Muscle layer of duodenum (tissue), 2 donors: ENCODE data around the gene TYW1.
"Not testable (repeated sequence)": the region's sequence is repeated elsewhere in the genome, so short reads cannot be mapped to it uniquely, and the experiment has no call there.

Source experiments
- H3K27ac ChIP-seq: one replicate; pipeline ENCODE4 v1.7.0; 2013; ENCODE audit warnings: mild to moderate bottlenecking, low read length
- H3K27me3 ChIP-seq: one replicate; pipeline ENCODE4 v1.7.0; 2013; ENCODE audit warnings: low read depth, mild to moderate bottlenecking, control low read depth, low read length
- H3K36me3 ChIP-seq, 2 donors: one replicate each; pipeline ENCODE4 v1.7.0; 2013; ENCODE audit warnings: low read length in 2 of 2, control low read depth in 1 of 2, mild to moderate bottlenecking in 1 of 2; ENCODE audit not compliant: insufficient read depth in 2 of 2, control insufficient read depth in 1 of 2
- H3K4me1 ChIP-seq, 2 donors: one replicate each; pipeline ENCODE4 v1.7.0; 2013; ENCODE audit warnings: low read length in 2 of 2, mild to moderate bottlenecking in 2 of 2, control low read depth in 1 of 2, moderate library complexity in 1 of 2; ENCODE audit not compliant: insufficient read depth in 2 of 2, control insufficient read depth in 1 of 2
- H3K4me3 ChIP-seq, 2 donors: one replicate each; pipeline ENCODE4 v1.7.0; 2013; ENCODE audit warnings: low read length in 2 of 2, low read depth in 1 of 2, mild to moderate bottlenecking in 1 of 2
- H3K9me3 ChIP-seq, 2 donors: one replicate each; pipeline ENCODE4 v1.7.0; 2013; ENCODE audit warnings: low read length in 2 of 2, control low read depth in 1 of 2, mild to moderate bottlenecking in 1 of 2; ENCODE audit not compliant: control insufficient read depth in 1 of 2
- donor health status: healthy.

The TYW1 gene

DNA sequence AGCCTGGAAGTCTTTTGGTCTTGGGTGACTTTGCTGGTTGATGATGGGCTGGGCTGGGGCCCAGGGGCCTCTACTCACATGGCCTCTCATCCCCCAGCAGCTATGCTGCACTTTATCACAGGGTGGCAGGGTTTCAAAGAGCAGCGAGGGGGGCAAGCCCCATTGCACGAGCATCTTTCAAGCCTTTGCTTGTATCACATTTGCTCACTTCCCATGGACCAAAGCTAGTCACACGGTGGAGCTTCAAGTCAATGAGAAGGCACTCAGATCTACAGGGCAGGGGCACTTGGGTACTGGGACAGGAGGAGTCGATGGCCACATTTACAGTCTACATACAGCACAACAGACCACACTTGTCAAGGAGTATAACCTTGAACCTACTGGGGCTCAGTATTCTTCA is 108.3 kb downstream of the TYW1 start:
- not testable (repeated sequence) for H3K27me3 ChIP-seq, H3K4me3 ChIP-seq, H3K36me3 ChIP-seq, H3K9me3 ChIP-seq, H3K27ac ChIP-seq, H3K4me1 ChIP-seq

DNA sequence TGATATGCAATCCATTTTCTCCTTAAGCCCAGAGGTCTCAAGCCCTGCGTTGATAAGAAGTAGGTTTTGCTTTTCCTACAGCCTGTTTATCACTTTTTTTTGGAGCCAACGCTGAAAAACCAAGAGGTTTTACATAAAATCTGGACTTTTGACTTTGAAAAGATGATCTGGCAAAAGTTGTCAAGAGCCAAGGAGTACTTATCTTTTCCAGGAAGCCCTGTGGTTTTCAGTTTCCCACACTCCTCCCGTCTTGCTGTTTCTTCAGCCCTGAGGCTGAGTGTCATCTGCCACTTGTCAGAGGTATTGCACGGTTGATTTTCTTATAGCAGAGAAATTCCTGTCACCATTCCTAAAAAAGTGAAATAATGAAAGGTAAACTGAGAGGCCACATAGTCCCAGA is 108.7 kb downstream of the TYW1 start:
- no peaks in the 10 kb centered on the region for H3K27me3 ChIP-seq
- no peaks in the 10 kb centered on the region for H3K4me1 ChIP-seq
- no peaks in the 10 kb centered on the region for H3K9me3 ChIP-seq
- H3K27ac ChIP-seq = no peak overlapping the region
- no peak overlapping the region for H3K4me3 ChIP-seq
- H3K36me3 ChIP-seq = no peaks in the 10 kb centered on the region

DNA sequence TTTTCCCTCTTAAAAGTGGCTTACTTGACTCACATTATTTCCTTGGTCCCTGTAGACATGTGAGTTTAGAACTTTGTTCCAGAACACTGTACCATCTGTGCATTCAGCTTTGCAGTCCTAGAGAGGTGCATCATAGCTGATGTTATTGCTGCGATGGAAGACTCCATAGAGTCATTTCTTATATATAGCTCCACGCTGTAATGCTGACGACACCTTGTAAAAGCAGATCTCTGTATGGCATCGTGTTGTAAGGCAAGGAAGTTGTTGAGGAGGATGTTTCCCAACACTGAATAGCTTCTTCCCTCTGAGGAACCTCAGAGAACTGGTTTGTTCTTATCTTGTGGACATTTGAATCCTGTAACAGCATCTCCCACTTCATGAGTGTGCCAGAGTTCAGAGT is 109.6 kb downstream of the TYW1 start:
- not testable (repeated sequence) for H3K27me3 ChIP-seq, H3K36me3 ChIP-seq, H3K4me3 ChIP-seq, H3K4me1 ChIP-seq, H3K27ac ChIP-seq, H3K9me3 ChIP-seq

DNA sequence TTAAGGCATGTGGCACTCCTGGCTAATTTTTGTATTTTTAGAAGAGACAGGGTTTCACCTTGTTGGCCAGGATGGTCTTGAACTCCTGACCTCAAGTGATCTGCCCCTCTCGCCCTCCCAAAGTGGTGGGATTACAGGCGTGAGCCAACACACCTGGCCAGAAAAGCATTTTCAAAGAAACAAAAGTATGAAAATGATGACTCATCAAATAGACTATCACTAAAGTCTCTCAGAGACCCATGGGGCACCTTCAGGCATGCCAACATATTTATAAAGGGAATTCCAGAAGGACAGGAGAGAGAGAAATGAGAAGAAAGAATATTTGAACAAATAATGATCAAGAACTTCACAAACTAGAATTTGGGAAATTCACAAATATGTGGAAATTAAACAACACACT is 114.7 kb downstream of the TYW1 start:
- H3K4me1 ChIP-seq, H3K36me3 ChIP-seq, H3K4me3 ChIP-seq, H3K9me3 ChIP-seq, H3K27me3 ChIP-seq, H3K27ac ChIP-seq: not testable (repeated sequence)

DNA sequence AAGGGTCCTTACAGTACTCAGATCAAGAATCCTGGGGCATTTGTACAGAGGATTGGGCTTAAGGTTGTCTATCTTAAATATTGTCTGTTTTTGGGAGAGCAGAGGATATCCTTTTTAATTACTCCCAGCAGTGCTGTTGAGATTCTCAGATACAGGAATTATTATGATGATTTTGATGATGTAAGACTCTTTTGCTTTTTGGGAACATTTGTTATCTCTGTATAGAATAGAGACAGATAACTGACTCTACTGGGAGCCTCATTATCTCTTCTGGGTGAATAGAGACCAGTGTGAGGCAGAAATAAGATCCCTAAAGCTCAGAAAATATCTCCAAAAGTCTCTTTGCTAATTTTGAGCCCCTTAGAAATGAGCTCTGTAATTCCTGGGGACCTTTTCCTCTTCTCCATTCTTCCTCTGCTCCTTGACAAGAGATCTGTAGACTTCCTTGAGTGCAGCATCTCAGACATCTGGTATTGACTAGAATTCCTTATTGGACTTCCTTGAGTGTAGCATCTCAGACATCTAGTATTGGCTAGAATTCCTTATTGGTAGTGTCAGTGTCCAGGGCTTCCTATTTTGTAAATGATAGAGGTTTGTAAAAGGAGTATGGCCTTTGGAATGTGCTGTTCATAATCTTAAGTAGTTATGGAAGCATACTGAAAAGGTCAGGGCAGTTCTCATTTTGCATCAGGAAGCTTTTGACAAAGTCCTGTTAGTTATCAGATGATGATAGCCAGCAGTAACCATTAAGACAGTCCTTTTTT is 118.0 kb downstream of the TYW1 start:
- H3K36me3 ChIP-seq, H3K9me3 ChIP-seq, H3K27me3 ChIP-seq, H3K4me1 ChIP-seq, H3K27ac ChIP-seq, H3K4me3 ChIP-seq: not testable (repeated sequence)

DNA sequence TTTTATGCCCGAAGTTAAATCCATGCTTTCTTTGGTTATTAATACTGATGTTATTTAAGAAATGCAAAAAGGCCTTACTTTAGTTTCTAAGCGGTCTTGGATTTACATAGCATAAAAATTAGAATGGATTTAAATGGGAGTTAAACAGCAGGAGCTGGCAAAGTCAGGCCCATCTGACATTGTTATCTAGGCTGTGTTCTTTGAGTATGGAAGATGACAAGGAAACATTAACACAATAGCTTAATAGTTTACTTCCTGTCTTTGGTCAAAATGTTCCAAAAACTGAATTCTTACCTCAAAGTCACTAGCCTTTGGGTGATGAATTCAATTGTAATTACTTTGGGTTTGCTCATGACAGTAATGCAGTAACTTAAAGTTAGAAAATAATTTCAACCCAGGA is 123.9 kb downstream of the TYW1 start:
- H3K9me3 ChIP-seq, H3K27me3 ChIP-seq, H3K36me3 ChIP-seq, H3K27ac ChIP-seq, H3K4me3 ChIP-seq, H3K4me1 ChIP-seq: not testable (repeated sequence)

DNA sequence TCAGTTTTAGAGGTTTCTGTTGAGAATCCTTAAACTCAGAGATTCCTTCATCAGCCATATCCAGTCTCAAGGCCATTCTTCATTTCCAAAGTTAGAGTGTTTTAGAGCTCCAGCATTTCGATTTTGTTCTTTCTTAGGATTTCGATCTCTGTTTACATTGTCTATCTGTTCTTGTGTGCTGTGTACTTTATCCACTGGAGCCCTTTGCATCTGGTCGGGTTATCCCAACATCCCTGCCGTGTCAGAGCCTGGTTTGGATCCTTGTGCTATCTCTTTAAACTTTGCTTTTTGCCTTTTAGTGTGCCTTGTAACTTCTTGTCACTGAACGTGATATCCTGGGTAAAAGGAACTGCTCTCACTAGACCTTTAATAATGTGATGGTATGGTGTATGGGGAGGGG is 131.6 kb downstream of the TYW1 start:
- H3K27ac ChIP-seq, H3K36me3 ChIP-seq, H3K4me3 ChIP-seq, H3K4me1 ChIP-seq, H3K9me3 ChIP-seq, H3K27me3 ChIP-seq: not testable (repeated sequence)

DNA sequence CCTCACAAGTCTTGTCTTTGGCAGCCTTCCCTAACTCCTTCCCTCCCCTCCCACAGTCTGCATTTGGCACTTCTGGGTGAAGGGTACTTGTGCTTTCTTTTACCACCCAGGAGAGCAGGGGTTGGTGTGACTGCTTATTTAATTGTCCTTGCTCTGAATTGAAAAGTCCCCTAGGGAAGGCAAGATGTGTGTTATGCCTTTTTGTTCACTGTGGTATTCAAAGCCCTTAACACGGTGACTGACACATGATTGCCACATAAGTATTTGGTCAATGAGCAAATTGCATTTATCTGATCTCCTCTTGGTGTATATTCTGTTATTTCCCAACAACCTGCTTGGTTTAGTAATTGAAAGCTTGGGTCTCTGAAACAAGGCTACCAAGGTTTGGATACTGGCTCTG is 134.1 kb downstream of the TYW1 start:
- not testable (repeated sequence) for H3K36me3 ChIP-seq, H3K4me1 ChIP-seq, H3K27ac ChIP-seq, H3K4me3 ChIP-seq, H3K9me3 ChIP-seq, H3K27me3 ChIP-seq

DNA sequence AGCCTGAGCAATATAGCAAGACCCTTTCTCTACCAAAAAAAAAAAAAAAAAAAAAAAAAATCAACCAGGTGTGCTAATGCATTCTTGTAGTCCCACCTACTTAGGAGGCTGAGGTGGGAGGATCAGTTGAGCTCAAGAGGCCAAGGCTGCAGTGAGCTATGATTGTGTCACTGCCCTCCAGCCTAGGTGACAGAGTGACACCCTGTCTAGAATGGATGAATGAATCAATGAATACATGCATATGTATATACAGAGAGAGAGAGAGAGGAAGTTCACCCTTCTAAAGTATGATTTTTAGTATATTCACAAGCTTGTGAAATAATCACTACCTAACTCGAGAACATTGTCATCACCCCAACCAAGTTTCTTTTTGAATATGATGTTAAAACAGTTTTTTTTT is 138.3 kb downstream of the TYW1 start:
- H3K27me3 ChIP-seq, H3K4me1 ChIP-seq, H3K9me3 ChIP-seq, H3K4me3 ChIP-seq, H3K36me3 ChIP-seq, H3K27ac ChIP-seq: not testable (repeated sequence)

DNA sequence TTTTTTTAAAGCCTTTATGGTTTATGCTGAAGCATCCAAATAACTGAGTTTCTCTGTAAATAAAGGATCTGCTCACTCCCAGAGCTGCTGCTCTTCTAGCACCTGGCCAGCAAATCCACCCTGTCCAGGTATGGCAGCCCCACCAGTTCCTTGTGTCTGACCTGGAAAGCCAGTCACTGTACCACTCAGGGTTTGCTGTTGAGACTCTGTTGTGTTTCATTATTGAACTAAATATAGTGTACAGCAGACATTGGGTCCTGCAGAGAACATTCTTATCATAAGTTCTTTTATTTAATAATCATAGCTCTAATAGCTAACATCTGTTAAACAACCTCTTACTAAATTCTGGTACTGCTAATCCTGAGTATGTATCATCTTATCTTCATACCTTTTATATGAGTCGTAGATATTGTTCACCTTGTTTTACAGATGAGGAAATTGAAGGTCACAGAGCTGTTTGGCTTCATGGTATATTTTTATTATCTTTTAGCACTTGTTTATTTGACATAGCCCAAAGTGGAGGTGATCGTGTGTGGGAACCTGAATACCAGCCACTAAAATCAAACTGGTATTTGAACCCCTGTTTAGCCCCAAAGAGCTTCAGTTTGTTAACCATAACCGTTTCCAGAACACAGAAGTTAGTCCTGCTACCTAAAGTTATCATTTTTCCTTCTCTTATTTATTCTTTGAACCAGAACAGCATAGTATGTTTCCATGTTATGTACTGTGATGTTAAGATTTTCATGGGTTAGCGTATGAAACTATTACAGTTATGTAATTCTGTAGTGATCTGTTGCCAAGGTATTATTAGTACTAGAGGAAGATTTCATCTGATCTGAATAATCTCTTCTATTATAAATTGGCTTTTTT is 139.2 kb downstream of the TYW1 start:
- H3K4me3 ChIP-seq, H3K27ac ChIP-seq, H3K4me1 ChIP-seq, H3K27me3 ChIP-seq, H3K36me3 ChIP-seq, H3K9me3 ChIP-seq: not testable (repeated sequence)

DNA sequence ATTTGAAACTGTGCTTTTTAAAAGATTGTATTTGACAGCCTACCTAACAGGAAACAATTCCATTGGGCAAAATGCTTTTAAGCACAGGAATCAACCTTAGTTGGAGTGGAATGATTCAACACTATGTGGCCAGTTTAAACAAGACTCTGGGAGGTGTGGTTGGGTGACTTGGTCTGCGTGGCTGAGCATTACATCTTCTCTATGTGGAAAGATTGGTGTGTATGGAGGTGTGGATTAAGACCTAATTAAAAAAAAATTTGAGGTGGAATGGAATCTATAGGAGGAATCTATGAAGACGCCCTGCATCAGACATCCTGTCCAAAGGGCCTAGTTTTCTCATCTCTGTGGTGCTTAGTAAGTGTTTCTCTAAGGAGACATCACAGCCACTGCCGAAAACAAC is 140.9 kb downstream of the TYW1 start:
- H3K9me3 ChIP-seq, H3K4me3 ChIP-seq, H3K27ac ChIP-seq, H3K4me1 ChIP-seq, H3K27me3 ChIP-seq, H3K36me3 ChIP-seq: not testable (repeated sequence)

DNA sequence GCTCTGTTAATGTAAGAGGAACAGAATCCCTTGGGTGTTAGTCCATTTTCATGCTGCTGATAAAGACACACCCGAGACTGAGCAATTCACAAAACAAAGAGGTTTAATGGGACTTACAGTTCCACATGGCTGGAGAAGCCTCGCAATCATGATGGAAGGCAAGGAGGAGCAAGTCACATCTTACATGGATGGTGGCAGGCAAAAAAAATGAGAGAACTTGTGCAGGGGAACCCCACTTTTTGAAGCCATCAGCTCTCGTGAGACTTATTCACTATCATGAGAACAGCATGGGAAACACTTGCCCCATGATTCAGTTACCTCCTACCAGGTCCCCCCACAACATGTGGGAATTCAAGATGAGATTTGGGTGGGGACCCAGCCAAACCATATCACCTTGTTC is 143.2 kb downstream of the TYW1 start:
- not testable (repeated sequence) for H3K4me1 ChIP-seq, H3K9me3 ChIP-seq, H3K4me3 ChIP-seq, H3K27ac ChIP-seq, H3K36me3 ChIP-seq, H3K27me3 ChIP-seq
